Measurements from ENCODE around the gene ELMO2. TPM values are rescaled to one million over a fixed set of nuclear protein-coding genes. Genes with fewer than 3 reads are reported as not detected.

Gene ELMO2
- total and polyA plus RNA-seq, 12 donors = 17.2 to 46.0 (median 27.5) TPM

- intact Hi-C loops (cut with DNase I) = loop anchor here in 6 of 10 donors (2.0 to 10.0 kb wide), 6 partner anchors 211 to 363 kb away; no protein-coding TSS in a partner anchor
- no peak overlapping the region for H3K27ac ChIP-seq
- peaks cover 0 to 11% (median 5%) of the 10 kb centered on the region in 7 donors for H3K27me3 ChIP-seq
- peaks cover 2 to 27% (median 12%) of the 10 kb centered on the region in 9 donors for H3K4me1 ChIP-seq
- H3K4me3 ChIP-seq = peak overlapping the region in 1 of 10 donors; percentile 8
- ATAC-seq (peak; percentile 29 to 59 (median 47)), DNase-seq (no peak)
- TF ChIP-seq CTCF (IDR thresholded peaks at IDR 0.05) = no peak
- H3K9me3 ChIP-seq = no peaks in the 10 kb centered on the region
- peaks cover 0 to 45% (median 12%) of the 10 kb centered on the region in 9 donors for H3K36me3 ChIP-seq
- 54 to 61% methylated on average over 25 of the region's 25 CpGs for WGBS, 2 donors
Observed at GRCh38 chr20:46347841-46348803, 58.3 kb downstream of the ELMO2 start.

GRCh38 chr20:46346770-46347169 is 59.6 kb downstream of the ELMO2 start:
- H3K27me3 ChIP-seq = peaks cover 0 to 25% (median 19%) of the 10 kb centered on the region in 7 donors
- 79 to 80% methylated on average over 8 of the region's 8 CpGs for WGBS, 2 donors
- peaks cover 0 to 39% (median 12%) of the 10 kb centered on the region in 9 donors for H3K36me3 ChIP-seq
- TF ChIP-seq CTCF (IDR thresholded peaks at IDR 0.05) = no peak
- no peak overlapping the region for H3K27ac ChIP-seq
- ATAC-seq (no peak), DNase-seq (no peak)
- intact Hi-C loops (cut with DNase I) = loop anchor here in 4 of 10 donors (5.0 to 10.0 kb wide), 3 partner anchors 209 to 332 kb away; no protein-coding TSS in a partner anchor
- no peaks in the 10 kb centered on the region for H3K9me3 ChIP-seq
- H3K4me3 ChIP-seq = no peak overlapping the region
- H3K4me1 ChIP-seq = peaks cover 3 to 33% (median 19%) of the 10 kb centered on the region in 9 donors

GRCh38 chr20:46344488-46345162 is 61.8 kb downstream of the ELMO2 start:
- Histone ChIP-seq H3K27me3 (peaks cover 0 to 45% (median 40%) of the 10 kb centered on the region in 7 donors), H3K36me3 (peaks cover 0 to 18% (median 0%) of the 10 kb centered on the region in 9 donors), H3K4me3 (no peak overlapping the region), H3K27ac (no peak overlapping the region), H3K4me1 (peaks cover 3 to 33% (median 19%) of the 10 kb centered on the region in 9 donors), H3K9me3 (no peaks in the 10 kb centered on the region)
- no peak for DNase-seq
- TF ChIP-seq CTCF (IDR thresholded peaks at IDR 0.05) = no peak
- ATAC-seq = no peak
- 72 to 76% methylated on average over 8 of the region's 8 CpGs for WGBS, 2 donors
- intact Hi-C loops (cut with DNase I) = loop anchor here in 4 of 10 donors (5.0 to 10.0 kb wide), 3 partner anchors 207 to 330 kb away; no protein-coding TSS in a partner anchor

- DNase-seq = no peak
- ATAC-seq = no peak
- H3K27ac ChIP-seq = no peak overlapping the region
- H3K9me3 ChIP-seq = no peaks in the 10 kb centered on the region
- H3K4me3 ChIP-seq = no peak overlapping the region
- intact Hi-C loops (cut with DNase I) = loop anchor here in 2 of 10 donors (2.0 to 10.0 kb wide), 2 partner anchors 51 to 329 kb away; no protein-coding TSS in a partner anchor
- peaks cover 0 to 15% (median 0%) of the 10 kb centered on the region in 9 donors for H3K36me3 ChIP-seq
- H3K27me3 ChIP-seq = peaks cover 0 to 51% (median 47%) of the 10 kb centered on the region in 7 donors
- peaks cover 3 to 28% (median 19%) of the 10 kb centered on the region in 9 donors for H3K4me1 ChIP-seq
- no peak for TF ChIP-seq CTCF (IDR thresholded peaks at IDR 0.05)
- WGBS, 2 donors = 29 to 43% methylated on average over 2 of the region's 2 CpGs
Observed at GRCh38 chr20:46343975-46344357, 62.4 kb downstream of the ELMO2 start.
